Hematopoietic multipotent progenitor cell (in vitro differentiated cells): Measurements from ENCODE around the gene PRSS22. TPM values are rescaled to one million over a fixed set of nuclear protein-coding genes. Genes with fewer than 3 reads are reported as not detected.

Experiments
- DNase-seq, 3 donors: peaks; one replicate each; pipeline ENCODE4 v3.0.0-alpha.2; 2011 to 2015; ENCODE audit warnings: low read depth in 2 of 3, low spot score in 2 of 3
- total RNA-seq: library from RNA; depleted of rRNA; stranded (reverse); fragments of >200 nt; gene quantifications from one replicate; pipeline ENCODE4 v1.2.3, GENCODE V29; 2012

Gene PRSS22
- total RNA-seq, 1 donor, result not detected

GRCh38 chr16:2817340-2818271, 40.4 kb downstream of the PRSS22 start:
- no peak for DNase-seq

GRCh38 chr16:2816751-2817339, 41.1 kb downstream of the PRSS22 start, which contains the start of gene PRSS21:
TSS of gene PRSS21 (plus strand) at chr16:2817237. CDS start at chr16:2817269, 32 bp downstream.
- peak in 2 of 3 donors; percentile 19 to 21 for DNase-seq

- DNase-seq, result no peak
These were observed 42.6 kb downstream of the PRSS22 start for GRCh38 chr16:2815299-2815771.

GRCh38 chr16:2814551-2815298, 43.2 kb downstream of the PRSS22 start:
- DNase-seq, result no peak

GRCh38 chr16:2813771-2814221, 44.2 kb downstream of the PRSS22 start:
- no peak for DNase-seq

GRCh38 chr16:2811703-2812471, 46.1 kb downstream of the PRSS22 start:
- DNase-seq, result no peak

GRCh38 chr16:2810651-2811050, 47.3 kb downstream of the PRSS22 start:
- DNase-seq, result no peak

- no peak for DNase-seq
These were observed 48.7 kb downstream of the PRSS22 start for GRCh38 chr16:2809149-2809760.

- DNase-seq, result no peak
These were observed 49.8 kb downstream of the PRSS22 start for GRCh38 chr16:2808181-2808580.

- no peak for DNase-seq
These were observed 51.7 kb downstream of the PRSS22 start for GRCh38 chr16:2806286-2806685.

GRCh38 chr16:2804728-2805127, 53.2 kb downstream of the PRSS22 start:
- DNase-seq, result no peak

GRCh38 chr16:2803545-2804195, 54.3 kb downstream of the PRSS22 start:
- no peak for DNase-seq

Other genes starting within 250 kb of the PRSS22 start
- gene KCTD5, start 175.6 kb downstream of the PRSS22 start, total RNA-seq, result 19.4 TPM
- 3.2 TPM for gene PRSS27, start 137.9 kb downstream of the PRSS22 start, total RNA-seq
- gene SRRM2, start 105.5 kb downstream of the PRSS22 start, total RNA-seq, result 130 TPM
- 263 TPM for gene ELOB, start 80.9 kb downstream of the PRSS22 start, total RNA-seq
- gene PRSS33, start 70.6 kb downstream of the PRSS22 start, total RNA-seq, result not detected
- 0.27 TPM for gene PRSS41, start 59.7 kb downstream of the PRSS22 start, total RNA-seq
- gene PRSS21, start 40.9 kb downstream of the PRSS22 start, total RNA-seq, result 27.2 TPM
- gene ZG16B, start 27.9 kb downstream of the PRSS22 start, total RNA-seq, result 4.3 TPM
- 54.1 TPM for gene FLYWCH2, start 25.0 kb upstream of the PRSS22 start, total RNA-seq
- 28.3 TPM for gene FLYWCH1, start 53.8 kb upstream of the PRSS22 start, total RNA-seq
- gene KREMEN2, start 106.1 kb upstream of the PRSS22 start, total RNA-seq, result under 0.01 TPM
- 19.4 TPM for gene PAQR4, start 111.2 kb upstream of the PRSS22 start, total RNA-seq
- gene PKMYT1, start 122.3 kb upstream of the PRSS22 start, total RNA-seq, result 7.3 TPM
- gene CLDN9, start 154.8 kb upstream of the PRSS22 start, total RNA-seq, result 0.27 TPM
- 0.27 TPM for gene CLDN6, start 160.0 kb upstream of the PRSS22 start, total RNA-seq
- gene TNFRSF12A, start 162.2 kb upstream of the PRSS22 start, total RNA-seq, result 7.8 TPM
- gene HCFC1R1, start 165.8 kb upstream of the PRSS22 start, total RNA-seq, result 17.8 TPM
- 45.0 TPM for gene THOC6, start 165.9 kb upstream of the PRSS22 start, total RNA-seq
- not detected for gene BICDL2, start 178.8 kb upstream of the PRSS22 start, total RNA-seq
- gene MMP25, start 188.4 kb upstream of the PRSS22 start, total RNA-seq, result 0.27 TPM
- 0.54 TPM for gene IL32, start 207.5 kb upstream of the PRSS22 start, total RNA-seq
- gene ZSCAN10, start 241.1 kb upstream of the PRSS22 start, total RNA-seq, result under 0.01 TPM